GM19023 (cell line): ENCODE measurements around the gene SDK2.
"Not testable (repeated sequence)": the region's sequence is repeated elsewhere in the genome, so short reads cannot be mapped to it uniquely, and the experiment has no call there.

Experiments
- ATAC-seq: cut with Tn5 transposase; IDR thresholded peaks from one replicate; pipeline ENCODE4 v1.9.1; 2021; ENCODE audit warnings: mild to moderate bottlenecking, moderate library complexity; ENCODE audit not compliant: unreplicated experiment

Gene SDK2

DNA sequence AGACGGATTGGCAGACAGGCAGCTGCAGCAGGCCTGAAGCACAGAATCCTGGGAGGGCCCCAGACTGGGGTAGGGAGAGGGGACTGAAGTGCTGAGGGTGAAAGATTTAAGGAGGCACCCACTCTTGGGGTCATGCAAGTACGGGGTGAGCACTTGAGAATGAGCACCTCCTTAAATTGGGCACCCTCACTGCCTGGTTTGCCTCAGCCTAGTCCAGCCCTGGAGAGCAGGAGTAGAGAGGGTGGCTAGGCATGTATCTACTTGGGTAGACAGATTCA is 178.4 kb downstream of the SDK2 start:
- ATAC-seq, result no peak

DNA sequence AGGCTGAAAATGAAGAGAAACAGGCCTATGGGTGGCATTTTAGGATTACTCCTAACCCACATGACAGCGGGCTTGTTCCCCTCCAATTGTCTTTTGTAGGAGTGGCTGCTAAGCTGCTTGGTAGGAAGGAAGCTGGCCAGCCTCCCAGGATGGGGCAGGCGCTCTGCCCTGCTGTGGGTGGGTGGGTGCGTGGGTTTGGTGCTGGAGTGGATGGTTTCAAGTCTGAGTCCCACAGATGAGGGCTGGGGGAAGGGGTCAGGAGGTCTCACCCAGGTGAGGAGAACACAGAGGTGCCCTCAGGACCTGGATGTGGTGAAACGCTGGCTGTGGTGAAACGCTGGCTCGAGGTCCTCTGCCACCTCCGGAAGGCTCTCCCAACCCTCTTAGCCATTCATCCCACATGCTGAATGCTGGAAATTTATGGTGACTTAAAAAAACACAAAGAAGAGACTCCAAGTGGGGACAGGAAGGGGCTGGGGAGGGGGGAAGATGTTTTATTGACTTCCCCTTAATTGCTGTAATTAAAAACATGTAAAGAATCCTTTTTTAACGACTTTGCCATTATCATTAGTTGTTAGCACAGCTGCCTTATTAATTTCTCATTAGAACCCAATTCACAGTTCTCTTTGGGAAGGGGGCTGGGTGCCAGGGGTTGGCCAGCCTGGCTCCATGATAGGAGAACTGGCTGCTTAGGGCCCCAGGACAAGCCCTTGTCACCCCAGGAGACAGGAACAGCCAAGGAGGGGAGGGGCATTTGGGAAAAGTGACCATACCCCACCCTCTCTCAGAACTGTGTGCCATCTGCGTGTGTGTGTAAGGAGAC is 178.9 kb downstream of the SDK2 start:
- ATAC-seq, result no peak

DNA sequence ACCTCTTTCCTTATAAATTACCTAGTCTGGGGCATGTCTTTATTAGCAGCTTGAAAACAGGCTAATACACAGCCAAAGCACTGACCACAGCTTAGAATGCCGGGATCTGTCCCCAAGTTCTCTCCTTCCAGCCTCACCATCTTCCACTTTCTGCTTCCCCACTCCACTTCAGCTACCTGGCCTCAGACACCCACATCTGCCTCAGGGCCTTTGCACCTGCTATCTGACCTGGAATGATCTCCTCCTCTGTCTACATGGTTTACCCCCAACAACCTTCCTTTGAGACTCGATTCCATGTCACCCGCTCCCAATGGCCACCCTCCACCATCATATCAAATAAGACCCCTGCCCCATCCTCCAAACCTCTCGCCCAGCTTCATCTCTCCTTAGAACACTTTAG is 179.8 kb downstream of the SDK2 start:
- ATAC-seq, result no peak

DNA sequence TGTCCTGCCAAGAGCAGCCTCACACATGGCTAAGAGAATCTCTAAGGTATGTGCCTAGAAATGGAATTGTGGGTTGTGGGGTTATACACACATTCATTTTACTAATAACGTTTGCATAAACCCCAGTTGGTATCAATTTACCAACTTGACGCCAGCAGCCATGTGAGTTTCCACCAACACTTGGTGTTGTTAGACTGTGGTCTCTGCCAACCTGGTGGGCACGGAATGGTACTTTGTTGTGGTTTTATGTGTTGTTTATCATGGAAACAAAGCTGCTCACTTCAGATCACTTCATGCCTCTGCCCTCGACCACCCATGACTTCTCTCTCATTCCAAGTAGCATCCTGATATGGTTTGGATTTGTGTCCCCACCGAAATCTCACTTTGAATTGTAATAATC is 180.4 kb downstream of the SDK2 start:
- ATAC-seq, result no peak

DNA sequence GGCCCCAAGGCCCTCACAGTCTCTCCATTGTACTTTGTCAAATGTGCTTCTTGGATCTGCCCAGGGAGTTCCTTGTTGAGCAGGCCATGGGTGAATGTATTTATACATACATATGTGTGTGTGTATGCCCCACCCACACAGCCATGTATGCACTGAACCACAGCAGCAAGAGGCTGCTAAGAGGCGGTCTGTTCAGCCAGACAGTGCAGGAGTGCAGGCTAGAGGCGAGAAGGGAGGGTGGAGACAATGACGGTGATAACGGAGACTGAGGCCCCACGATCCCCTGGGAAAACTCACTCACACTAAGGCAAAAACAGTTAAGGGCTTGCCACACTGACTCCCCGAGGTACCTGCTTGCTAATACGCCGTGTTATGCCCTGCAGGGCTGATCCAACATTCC is 181.4 kb downstream of the SDK2 start:
- ATAC-seq, result no peak

DNA sequence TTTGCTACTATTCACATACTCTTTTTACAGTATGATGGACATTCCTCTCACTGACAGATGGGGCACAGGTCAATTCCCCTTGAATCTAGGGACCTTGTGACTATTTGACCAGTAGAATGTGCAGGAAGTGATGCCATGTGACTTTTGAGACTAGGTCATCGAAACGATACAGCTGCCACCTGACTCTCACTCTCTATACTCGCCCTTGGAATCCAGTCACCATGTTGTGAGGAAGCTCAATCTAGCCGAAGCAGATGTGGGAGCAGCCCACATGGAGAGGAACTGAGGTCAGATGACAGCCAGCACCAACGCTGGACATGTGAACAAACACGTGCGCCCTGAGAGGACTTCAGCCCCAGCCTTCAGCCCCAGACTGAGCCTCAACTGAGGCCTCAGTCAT is 184.3 kb downstream of the SDK2 start:
- ATAC-seq, result no peak

DNA sequence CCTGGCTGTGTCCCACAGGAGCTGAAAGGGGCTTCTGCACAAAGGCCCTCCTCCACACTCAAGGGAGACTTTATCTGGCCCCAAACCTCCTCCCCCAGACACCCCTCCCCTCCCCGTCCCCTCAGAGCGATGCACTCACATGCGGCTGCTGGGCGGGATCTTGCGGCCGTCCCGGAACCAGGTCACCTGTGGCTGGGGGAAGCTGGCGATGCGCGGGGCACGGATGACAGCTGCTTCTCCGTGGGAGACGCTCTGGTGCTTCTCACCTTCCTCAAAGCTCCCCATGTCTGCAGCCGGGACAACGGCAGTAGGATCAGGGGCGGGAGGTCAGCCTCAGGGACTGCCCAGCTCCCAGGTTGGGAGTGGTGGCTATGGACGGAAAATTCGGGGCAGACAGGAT is 188.5 kb downstream of the SDK2 start:
- ATAC-seq, result no peak

DNA sequence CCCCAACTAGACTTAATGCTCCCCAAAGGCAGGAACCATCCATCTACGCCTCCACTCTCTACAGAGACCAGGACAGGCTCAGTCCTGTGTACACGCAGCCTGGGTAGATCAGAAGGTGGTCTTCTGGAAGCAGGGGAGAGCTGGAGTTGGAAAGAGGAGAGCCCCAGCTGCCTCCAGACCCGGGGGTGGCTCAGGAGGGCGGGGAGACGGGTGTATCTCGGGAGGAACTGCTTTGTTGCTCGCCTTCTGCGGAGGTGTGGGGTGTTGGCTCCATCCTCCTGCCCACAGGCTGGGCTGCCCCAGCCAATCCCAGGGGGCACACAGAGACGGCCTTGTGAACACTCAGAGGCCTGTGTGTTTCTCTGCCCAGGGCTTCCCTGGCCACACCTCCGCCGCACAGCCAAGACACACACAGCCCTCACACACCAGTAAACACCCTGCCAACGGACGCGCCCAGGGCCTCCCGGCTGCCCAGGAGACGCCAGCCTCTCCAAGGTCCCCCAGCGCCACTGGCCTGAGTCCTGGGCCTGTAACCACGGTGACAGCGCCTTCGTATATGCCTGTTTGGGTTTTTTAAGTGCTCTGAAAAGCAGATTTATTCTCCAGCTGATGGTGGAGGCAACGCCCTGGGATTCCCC is 189.1 kb downstream of the SDK2 start:
- ATAC-seq, result no peak

DNA sequence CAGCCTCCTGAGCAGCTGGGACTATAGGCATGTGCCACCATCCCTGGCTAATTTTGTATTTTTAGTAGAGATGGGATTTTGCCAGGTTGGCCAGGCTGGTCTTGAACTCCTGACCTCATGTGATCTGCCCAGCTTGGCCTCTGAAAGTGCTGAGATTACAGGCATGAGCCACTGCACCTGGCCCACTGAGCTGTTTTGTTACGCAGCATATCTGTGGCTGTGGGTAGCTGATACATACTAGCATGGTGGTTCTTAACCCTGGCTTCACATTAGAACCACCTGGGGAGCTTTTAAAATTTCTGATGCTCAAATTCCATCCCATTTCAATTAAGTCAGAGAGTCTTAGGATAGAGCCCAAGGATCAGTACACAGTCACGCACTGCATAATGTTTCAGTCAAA is 190.8 kb downstream of the SDK2 start:
- ATAC-seq, result not testable (repeated sequence)

DNA sequence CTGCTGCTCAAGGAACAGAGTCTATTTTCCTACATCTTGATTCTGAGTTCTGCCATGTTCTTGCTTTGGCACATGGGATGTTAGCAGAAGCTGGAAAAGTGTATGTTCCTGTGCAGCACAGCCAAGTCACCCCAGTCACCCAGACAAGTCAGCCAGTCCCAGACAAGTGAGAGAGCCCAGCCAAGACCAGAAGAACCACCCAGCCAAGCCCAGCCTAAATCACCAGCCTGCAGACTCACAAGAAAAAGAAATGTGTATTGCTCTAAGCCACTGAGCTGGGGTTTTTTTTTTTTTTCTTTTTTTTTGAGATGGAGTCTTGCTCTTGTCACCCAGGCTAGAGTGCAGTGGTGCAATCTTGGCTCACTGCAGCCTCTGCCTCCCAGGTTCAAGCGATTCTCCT is 191.2 kb downstream of the SDK2 start:
- ATAC-seq, result no peak

DNA sequence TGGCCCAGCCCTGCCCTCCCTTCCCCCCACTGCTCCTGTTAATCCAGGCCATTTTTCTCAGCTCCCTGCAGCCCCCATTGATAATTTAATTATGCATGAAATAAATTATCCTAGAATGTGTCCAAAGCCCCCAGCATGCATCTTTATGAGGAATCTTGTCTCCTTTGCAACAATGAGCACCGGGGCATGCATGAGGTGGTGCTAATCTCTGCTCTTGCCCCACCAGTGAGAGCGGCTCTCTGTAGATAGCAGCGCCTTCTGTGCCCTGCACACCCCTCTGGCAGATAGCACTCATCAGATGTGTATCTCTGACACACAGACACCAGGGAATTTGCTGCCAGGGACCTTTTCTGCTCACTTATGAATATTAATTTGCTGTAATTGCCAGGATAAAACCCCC is 192.2 kb downstream of the SDK2 start:
- no peak for ATAC-seq

DNA sequence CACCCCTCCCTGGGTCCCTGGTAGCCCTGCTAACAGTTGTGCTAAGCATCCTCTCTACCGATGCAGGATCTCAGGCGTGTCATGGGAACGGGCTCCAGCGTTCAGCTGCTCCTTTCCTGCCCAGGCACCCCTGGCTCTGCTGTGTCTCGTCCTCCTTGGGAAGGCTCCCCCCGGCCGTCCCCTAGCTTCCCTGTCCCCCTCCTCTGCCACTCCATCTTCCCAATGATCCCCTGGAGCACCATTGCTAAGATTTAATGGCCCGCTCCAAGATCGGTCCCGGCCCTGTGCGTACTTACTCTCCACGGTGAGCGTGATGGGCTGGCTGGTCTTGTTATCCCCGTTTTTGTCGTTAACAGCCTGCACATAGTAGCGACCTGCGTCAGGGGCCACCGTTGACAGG is 196.9 kb downstream of the SDK2 start:
- no peak for ATAC-seq

DNA sequence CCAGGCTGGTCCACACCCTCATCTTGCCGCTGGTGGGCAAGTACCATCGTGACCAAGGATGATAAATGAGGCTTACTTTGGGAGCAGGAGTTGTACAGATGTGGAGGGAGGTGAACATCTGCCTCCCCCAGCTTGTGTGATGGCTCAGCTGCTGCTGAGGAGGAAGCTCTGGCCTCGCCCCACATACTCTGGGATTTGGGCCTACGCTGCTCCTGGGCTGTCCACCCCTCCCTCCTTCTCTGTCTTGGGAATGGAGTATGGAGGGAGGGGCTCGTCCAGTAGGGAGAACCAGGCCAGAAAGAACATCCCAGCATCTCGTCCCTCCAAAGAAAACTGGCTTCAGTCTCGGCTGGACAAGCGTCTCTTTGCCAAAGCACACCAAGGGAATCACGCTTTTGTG is 197.6 kb downstream of the SDK2 start:
- ATAC-seq, result no peak

DNA sequence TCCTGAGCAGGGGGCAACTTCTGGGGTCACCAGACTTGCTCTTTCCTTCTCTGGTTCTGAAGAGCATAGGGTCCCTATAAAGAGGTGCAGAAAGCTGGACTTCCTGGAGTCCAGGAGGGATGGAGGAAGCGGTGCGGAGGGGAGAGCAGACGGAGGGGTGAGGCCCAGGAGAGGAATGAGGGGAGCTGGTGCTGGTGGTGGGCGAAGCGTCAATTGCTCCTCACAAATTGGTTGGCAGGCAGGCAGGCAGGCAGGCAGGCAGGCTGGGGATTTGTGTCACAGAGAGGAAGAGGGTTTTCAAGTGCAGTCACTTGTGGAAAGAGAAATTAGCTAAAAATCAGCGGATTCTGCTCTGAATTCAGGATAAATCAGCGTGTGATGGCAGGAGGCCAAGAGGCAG is 198.8 kb downstream of the SDK2 start:
- ATAC-seq, result no peak

DNA sequence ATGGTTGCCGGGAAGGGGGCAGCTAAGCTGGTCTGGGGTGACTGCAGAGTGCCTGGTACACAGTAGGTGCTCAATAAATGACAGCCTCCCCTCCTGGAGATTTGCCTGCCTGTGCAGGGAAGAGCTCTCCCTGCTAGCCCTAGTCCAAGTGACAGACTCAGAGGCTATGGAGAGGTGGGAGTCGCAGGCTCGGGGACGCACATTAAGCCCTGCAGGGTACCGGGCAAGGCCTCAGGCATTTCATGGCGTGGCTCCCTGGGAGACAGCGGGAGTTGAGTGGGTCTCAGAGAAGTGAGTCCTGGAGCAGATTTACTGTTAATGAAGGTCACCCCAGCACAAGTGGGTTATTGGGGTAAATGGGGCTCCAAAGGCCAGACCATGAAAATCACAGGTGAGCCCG is 200.2 kb downstream of the SDK2 start:
- no peak for ATAC-seq

DNA sequence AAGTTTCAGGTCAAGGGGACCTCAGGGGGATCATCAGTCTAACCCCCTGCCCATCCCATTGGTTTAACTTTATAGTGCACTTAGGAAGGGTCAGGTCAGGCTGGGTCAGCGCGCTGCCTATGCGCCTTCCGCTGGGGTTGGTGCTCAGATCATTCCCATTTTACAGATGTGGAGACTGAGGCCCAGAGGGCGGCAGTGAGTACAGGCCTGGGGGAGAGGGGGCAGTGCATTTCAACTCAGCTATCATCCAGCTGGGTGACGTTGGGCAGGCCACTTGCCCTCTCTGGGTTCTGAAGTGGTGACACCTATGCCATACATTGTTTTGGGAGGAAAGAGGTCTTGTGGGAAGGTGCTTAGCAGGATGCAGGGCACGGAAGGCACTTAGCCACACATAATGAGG is 204.6 kb downstream of the SDK2 start:
- no peak for ATAC-seq

DNA sequence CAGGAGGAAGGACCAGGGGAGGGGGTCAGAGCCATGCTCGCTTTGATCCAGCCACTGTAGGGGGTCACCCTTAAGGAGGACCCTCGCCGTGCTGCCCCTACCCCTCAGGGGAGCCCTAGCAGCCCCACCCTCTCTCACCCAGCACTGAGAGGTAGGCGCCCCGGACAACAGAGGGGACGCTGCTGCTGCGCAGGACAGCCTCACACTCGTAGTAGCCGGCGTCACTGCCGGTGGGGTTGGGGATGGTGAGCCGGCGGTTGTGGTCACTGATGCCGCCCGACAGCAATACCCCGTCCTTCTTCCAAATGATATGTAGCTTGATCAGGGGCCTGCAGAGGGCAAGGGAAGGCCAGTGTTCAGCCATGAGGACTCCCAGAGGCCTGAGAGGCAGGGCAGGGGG is 206.4 kb downstream of the SDK2 start:
- no peak for ATAC-seq

DNA sequence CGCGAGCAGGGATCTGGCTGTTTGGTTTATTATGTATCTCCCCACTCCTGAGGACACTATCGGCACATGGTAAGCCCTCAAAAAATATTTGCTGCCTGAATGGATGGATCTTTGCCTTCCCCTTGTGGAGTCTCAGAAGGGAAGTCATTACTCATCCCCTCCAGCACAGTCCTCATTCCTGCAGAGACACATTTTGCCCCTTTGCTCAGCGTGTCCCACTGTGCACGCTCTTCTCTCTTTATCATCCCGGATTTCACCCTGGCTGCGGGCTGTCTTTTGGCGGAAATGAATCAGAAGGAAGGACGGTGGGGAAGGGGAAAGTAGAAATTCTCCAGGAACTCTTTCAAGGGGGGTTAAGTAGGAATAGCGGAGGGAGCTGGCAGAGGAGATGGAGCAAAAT is 207.3 kb downstream of the SDK2 start:
- ATAC-seq, result no peak

DNA sequence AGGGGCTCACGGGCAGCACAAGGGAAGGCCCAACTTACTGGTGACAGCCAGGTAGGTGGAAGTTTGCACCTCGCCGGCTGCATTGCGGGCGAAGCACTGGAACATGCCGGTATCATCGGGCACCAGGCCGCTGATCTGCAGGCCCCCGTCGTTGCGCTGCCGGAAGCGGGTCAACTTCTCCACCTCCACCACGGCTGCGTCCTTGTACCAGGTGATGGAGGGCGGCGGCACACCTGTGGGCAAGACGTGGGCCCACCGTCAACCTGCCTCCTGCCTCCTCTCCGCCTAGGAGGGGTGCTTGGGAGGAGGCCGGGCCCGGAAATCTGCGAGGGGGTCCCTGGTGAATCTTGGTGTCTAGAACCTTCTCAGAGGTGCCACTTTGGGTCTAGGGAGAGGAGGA is 208.8 kb downstream of the SDK2 start:
- no peak for ATAC-seq

DNA sequence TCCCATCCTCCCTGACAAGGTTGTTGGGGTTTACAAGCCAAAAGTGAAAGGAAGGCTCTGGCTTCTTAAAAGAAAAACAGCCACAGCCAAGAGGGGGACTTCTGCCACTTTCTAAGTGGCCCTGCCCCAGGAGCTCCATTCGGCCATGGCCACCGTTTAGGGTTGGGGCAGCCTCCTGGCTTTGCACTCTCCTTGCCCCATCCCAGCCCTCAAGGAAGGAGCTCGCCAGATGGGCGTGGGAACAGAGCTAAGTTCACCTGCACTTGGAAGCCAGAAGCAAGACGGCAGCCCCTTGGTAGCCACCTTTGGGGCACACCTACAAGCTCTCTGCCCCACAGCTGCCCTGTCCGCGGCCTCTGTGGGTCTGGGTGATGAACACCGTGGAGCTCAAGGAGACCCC is 210.1 kb downstream of the SDK2 start:
- no peak for ATAC-seq

DNA sequence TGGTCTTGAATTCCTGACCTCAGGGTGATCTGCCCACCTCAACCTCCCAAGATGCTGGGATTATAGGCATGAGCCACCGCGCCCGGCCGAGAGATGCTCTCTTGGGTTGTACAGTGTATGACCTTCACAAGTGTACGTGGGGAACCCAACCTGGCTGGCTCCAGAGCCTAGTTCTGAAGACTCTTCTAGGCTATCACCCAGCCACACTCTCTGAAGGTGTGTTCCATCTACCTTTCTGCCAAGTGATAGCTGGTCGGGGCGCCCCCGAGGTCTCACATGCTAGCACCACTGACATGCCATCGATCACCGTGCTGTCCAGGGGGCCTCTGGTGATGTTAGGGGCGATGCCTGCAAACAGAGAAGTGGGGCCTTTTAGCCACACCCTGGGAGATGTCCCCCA is 210.7 kb downstream of the SDK2 start:
- ATAC-seq, result no peak

DNA sequence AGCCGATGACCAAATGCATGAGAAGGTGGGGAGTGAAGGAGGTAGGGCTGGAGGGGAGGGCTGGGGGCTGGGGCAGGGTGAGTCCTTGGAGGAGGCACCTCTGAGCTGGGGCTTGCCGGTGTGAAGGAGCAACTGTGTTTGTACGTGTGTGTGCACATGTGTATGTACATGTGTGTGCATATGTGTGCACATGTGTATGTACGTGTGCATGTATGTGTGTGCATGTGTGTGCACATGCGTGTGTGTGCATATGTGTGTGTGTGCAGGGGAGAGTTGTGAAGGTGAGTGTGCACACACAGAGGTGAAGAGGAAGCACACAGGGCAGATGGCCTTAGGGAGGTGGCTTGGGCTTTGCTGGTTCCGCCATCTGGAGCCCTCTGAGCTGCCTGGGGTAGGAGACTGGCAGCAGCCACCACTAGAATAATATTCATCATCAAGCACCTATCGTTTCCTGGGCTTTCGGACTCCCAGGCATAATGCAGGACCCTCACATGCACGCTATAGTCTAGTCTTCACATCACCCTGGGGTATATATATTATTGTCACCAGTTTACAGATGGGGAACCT is 211.5 kb downstream of the SDK2 start:
- no peak for ATAC-seq
